GM10266 (cell line): Measurements from ENCODE around the gene KDM2B.

Source experiments
- DNase-seq: peaks from one replicate; pipeline ENCODE4 v3.0.0; 2012; ENCODE audit errors: extremely low spot score
- CTCF ChIP-seq: IDR thresholded peaks from 2 replicates; pipeline ENCODE4 v1.5.1; 2012; ENCODE audit warnings: mild to moderate bottlenecking, low read depth; ENCODE audit not compliant: control insufficient read depth, insufficient read depth; ENCODE audit errors: missing control alignments

Gene KDM2B

GRCh38 chr12:121424624-121424975 lies 156.2 kb downstream of the KDM2B start:
- DNase-seq, result no peak
- TF ChIP-seq CTCF, result no peak

- DNase-seq, result no peak
- TF ChIP-seq CTCF, result no peak
These were observed 156.9 kb downstream of the KDM2B start for GRCh38 chr12:121423682-121424623.

- no peak for DNase-seq
- no peak for TF ChIP-seq CTCF
These were observed 157.6 kb downstream of the KDM2B start for GRCh38 chr12:121423253-121423652.

GRCh38 chr12:121420109-121420508 lies 160.7 kb downstream of the KDM2B start:
- DNase-seq, result no peak
- TF ChIP-seq CTCF, result no peak

- TF ChIP-seq CTCF, result no peak
- DNase-seq, result no peak
These were observed 163.0 kb downstream of the KDM2B start for GRCh38 chr12:121417847-121418246.

- no peak for DNase-seq
- TF ChIP-seq CTCF, result no peak
These were observed 166.9 kb downstream of the KDM2B start for GRCh38 chr12:121413917-121414316.

- TF ChIP-seq CTCF, result no peak
- DNase-seq, result no peak
These were observed 175.6 kb downstream of the KDM2B start for GRCh38 chr12:121405211-121405610.
